Measurements from ENCODE around the gene CRISPLD2.

Gene CRISPLD2

GRCh38 chr16:84892097-84892496 lies 72.3 kb downstream of the CRISPLD2 start:
- H3K4me3 ChIP-seq (replicated peaks; ENCODE audit: insufficient read depth, low read length) = no peak overlapping the region
- no peak overlapping the region for H3K27ac ChIP-seq (replicated peaks)
- no peak for TF ChIP-seq GABPA (IDR thresholded peaks at IDR 0.05; ENCODE audit: low read depth)
- no peak for TF ChIP-seq SPI1 (IDR thresholded peaks at IDR 0.05; ENCODE audit: borderline replicate concordance, low read depth)
- no peak for TF ChIP-seq POLR2AphosphoS5 (IDR thresholded peaks at IDR 0.05; ENCODE audit: low read depth)
- TF ChIP-seq CTCF (IDR thresholded peaks at IDR 0.05; ENCODE audit: insufficient read depth, low read length) = no peak
- TF ChIP-seq REST (IDR thresholded peaks at IDR 0.05; ENCODE audit: insufficient replicate concordance, low read depth) = no peak
- DNase-seq (ENCODE audit: low read depth in 1 of 2, low spot score in 1 of 2) = no peak
- peaks cover 9% of the 10 kb centered on the region for H3K27me3 ChIP-seq (ENCODE audit: insufficient read depth, poor library complexity, severe bottlenecking)

GRCh38 chr16:84893467-84893848 lies 73.7 kb downstream of the CRISPLD2 start:
- TF ChIP-seq CTCF (IDR thresholded peaks at IDR 0.05; ENCODE audit: insufficient read depth, low read length) (no peak), GABPA (IDR thresholded peaks at IDR 0.05; ENCODE audit: low read depth) (no peak), SPI1 (IDR thresholded peaks at IDR 0.05; ENCODE audit: borderline replicate concordance, low read depth) (no peak), REST (IDR thresholded peaks at IDR 0.05; ENCODE audit: insufficient replicate concordance, low read depth) (no peak), POLR2AphosphoS5 (IDR thresholded peaks at IDR 0.05; ENCODE audit: low read depth) (no peak)
- peak overlapping the region; percentile 17; the same call in 1 of the 2 replicates for H3K27ac ChIP-seq (replicated peaks)
- H3K27me3 ChIP-seq (ENCODE audit: insufficient read depth, poor library complexity, severe bottlenecking) = peaks cover 5% of the 10 kb centered on the region
- DNase-seq (ENCODE audit: low read depth in 1 of 2, low spot score in 1 of 2) = no peak
- no peak overlapping the region for H3K4me3 ChIP-seq (replicated peaks; ENCODE audit: insufficient read depth, low read length)

GRCh38 chr16:84893849-84894599 lies 74.2 kb downstream of the CRISPLD2 start:
- peak; percentile 30 to 76 for DNase-seq (ENCODE audit: low read depth in 1 of 2, low spot score in 1 of 2)
- H3K27ac ChIP-seq (replicated peaks) = peak overlapping the region; percentile 46
- TF ChIP-seq SPI1 (IDR thresholded peaks at IDR 0.05; ENCODE audit: borderline replicate concordance, low read depth) (no peak), POLR2AphosphoS5 (IDR thresholded peaks at IDR 0.05; ENCODE audit: low read depth) (peak; percentile 40; the same call in 1 of the 2 replicates)
- H3K4me3 ChIP-seq (replicated peaks; ENCODE audit: insufficient read depth, low read length) = no peak overlapping the region
- no peaks in the 10 kb centered on the region for H3K27me3 ChIP-seq (ENCODE audit: insufficient read depth, poor library complexity, severe bottlenecking)

- Histone ChIP-seq H3K27ac (replicated peaks) (no peak overlapping the region), H3K27me3 (ENCODE audit: insufficient read depth, poor library complexity, severe bottlenecking) (no peaks in the 10 kb centered on the region)
Observed at GRCh38 chr16:84895016-84895415, 75.2 kb downstream of the CRISPLD2 start.

More at GRCh38 chr16:84895016-84895415, 75.2 kb downstream of the CRISPLD2 start:
- no peak overlapping the region for H3K4me3 ChIP-seq (replicated peaks; ENCODE audit: insufficient read depth, low read length)
- no peak for DNase-seq (ENCODE audit: low read depth in 1 of 2, low spot score in 1 of 2)
- no peak for TF ChIP-seq CTCF (IDR thresholded peaks at IDR 0.05; ENCODE audit: insufficient read depth, low read length)
- TF ChIP-seq POLR2AphosphoS5 (IDR thresholded peaks at IDR 0.05; ENCODE audit: low read depth) = no peak
- TF ChIP-seq REST (IDR thresholded peaks at IDR 0.05; ENCODE audit: insufficient replicate concordance, low read depth) = no peak
- no peak for TF ChIP-seq GABPA (IDR thresholded peaks at IDR 0.05; ENCODE audit: low read depth)
- no peak for TF ChIP-seq SPI1 (IDR thresholded peaks at IDR 0.05; ENCODE audit: borderline replicate concordance, low read depth)

All from HL-60 (cell line).